HG02798 (cell line): ENCODE data around the gene TTLL11.

ENCODE experiments used
- ATAC-seq: cut with Tn5 transposase; IDR thresholded peaks from one replicate; pipeline ENCODE4 v1.9.1; 2021; ENCODE audit warnings: mild to moderate bottlenecking; ENCODE audit not compliant: unreplicated experiment, poor library complexity

Gene TTLL11

GRCh38 chr9:121844562-121844961 lies 248.5 kb downstream of the TTLL11 start:
- no peak for ATAC-seq

GRCh38 chr9:121844098-121844497 lies 249.0 kb downstream of the TTLL11 start:
- no peak for ATAC-seq

GRCh38 chr9:121842612-121842978 lies 250.5 kb downstream of the TTLL11 start:
- no peak for ATAC-seq

- no peak for ATAC-seq
Observed at GRCh38 chr9:121841771-121842611, 251.1 kb downstream of the TTLL11 start.

- no peak for ATAC-seq
Observed at GRCh38 chr9:121840838-121841760, 252.0 kb downstream of the TTLL11 start.

GRCh38 chr9:121839726-121840500 lies 253.2 kb downstream of the TTLL11 start:
- ATAC-seq, result peak; percentile 82

- no peak for ATAC-seq
Observed at GRCh38 chr9:121838746-121839669, 254.1 kb downstream of the TTLL11 start.

- ATAC-seq, result no peak
Observed at GRCh38 chr9:121837113-121837961, 255.8 kb downstream of the TTLL11 start.

GRCh38 chr9:121836366-121836885 lies 256.7 kb downstream of the TTLL11 start:
- no peak for ATAC-seq

GRCh38 chr9:121835587-121836365 lies 257.3 kb downstream of the TTLL11 start:
- ATAC-seq, result no peak

GRCh38 chr9:121833061-121833460 lies 260.0 kb downstream of the TTLL11 start:
- no peak for ATAC-seq

- ATAC-seq, result no peak
Observed at GRCh38 chr9:121831869-121832268, 261.2 kb downstream of the TTLL11 start.

GRCh38 chr9:121830441-121831140 lies 262.5 kb downstream of the TTLL11 start:
- no peak for ATAC-seq

- no peak for ATAC-seq
Observed at GRCh38 chr9:121827251-121827967, 265.7 kb downstream of the TTLL11 start.

GRCh38 chr9:121826711-121827110 lies 266.4 kb downstream of the TTLL11 start:
- ATAC-seq, result no peak

GRCh38 chr9:121825031-121825691 lies 267.9 kb downstream of the TTLL11 start:
- no peak for ATAC-seq
